RPMI7951 (cell line): ENCODE data around the gene EMP3. TPM values are rescaled to one million over a fixed set of nuclear protein-coding genes. Genes with fewer than 3 reads are reported as not detected.
"Not testable (repeated sequence)": the region's sequence is repeated elsewhere in the genome, so short reads cannot be mapped to it uniquely, and the experiment has no call there.

Source experiments
- DNase-seq: peaks from one replicate; pipeline ENCODE4 v3.0.0-alpha.2; 2012; ENCODE audit warnings: low read depth
- total RNA-seq: library from RNA; depleted of rRNA; stranded (reverse); fragments of >200 nt; shearing (Covaris generic); gene quantifications from 2 replicates; pipeline ENCODE4 v1.2.3, GENCODE V29; 2014; rRNA removed

The EMP3 gene, protein sequence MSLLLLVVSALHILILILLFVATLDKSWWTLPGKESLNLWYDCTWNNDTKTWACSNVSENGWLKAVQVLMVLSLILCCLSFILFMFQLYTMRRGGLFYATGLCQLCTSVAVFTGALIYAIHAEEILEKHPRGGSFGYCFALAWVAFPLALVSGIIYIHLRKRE
- total RNA-seq, result 246 and 286 TPM in 2 replicates

DNA sequence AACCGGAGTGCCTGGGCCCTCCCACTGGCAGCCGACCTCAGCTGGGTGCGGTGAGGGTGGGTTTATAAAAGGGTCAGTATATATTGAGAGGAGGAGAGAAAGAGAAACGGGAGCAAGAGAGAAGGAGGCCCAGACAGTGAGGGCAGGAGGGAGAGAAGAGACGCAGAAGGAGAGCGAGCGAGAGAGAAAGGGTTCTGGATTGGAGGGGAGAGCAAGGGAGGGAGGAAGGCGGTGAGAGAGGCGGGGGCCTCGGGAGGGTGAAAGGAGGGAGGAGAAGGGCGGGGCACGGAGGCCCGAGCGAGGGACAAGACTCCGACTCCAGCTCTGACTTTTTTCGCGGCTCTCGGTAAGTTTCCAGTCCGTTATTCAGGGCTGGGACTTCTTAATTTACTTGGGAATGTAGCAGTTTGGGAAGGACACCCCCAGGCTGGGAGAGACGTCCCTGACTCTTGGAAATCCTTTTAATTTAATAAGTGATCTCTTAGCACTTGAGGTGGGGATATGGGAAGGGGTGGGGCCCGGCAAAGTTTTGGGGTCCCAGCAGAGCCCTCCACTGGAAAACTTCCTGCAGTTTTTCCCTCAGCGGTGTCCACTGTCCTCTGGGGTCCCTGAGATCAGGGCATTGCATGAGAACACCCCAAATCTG lies at the start of gene EMP3:
TSS of gene EMP3 (plus strand) at position 288 of the 646 bp plus-strand sequence. CDS start 1,293 bp downstream, outside the sequence.
- DNase-seq, result peak; percentile 96

DNA sequence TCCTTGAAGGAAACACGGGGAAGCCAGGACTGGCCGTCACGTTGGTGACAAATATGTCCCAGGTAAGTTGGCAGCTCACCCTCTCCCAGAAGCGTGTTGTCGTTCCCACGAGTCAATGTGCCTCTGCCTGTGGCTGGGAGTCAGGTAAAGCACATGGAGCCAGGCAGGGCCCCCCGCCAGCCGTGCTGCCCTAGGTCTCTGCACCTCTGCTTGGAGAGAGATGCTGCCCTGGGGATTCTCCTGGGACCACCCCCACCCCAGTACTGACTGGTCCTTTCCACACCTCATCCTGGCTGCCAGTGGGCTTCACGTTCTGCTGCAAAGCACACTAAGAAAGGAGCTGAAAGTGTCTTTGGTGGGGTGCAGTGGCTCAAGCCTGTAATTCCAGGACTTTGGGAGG lies 45.6 kb upstream of the EMP3 start:
- DNase-seq, result no peak

- no peak for DNase-seq
These were observed 41.4 kb upstream of the EMP3 start for GRCh38 chr19:48283908-48284307.

- DNase-seq, result no peak
These were observed 40.5 kb upstream of the EMP3 start for GRCh38 chr19:48284896-48285295.

DNA sequence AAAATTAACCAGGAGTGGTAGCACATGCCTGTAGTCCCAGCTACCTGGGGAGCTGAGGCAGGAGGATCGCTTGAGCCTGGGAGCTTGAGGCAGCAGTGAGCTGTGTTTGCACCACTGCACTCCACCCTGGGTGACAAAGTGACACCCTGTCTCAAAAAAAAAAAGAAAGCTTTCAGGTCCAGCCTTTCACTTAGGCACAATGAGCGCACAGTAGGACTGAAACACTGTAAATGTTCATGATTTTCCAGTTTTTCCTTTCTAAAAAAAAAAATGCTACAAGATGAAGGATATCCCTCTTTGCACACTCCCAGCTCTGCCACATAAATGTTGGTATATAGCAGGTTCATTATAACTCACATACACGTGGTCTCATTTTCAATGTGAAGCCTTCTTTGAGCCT lies 37.6 kb upstream of the EMP3 start:
- no peak for DNase-seq

DNA sequence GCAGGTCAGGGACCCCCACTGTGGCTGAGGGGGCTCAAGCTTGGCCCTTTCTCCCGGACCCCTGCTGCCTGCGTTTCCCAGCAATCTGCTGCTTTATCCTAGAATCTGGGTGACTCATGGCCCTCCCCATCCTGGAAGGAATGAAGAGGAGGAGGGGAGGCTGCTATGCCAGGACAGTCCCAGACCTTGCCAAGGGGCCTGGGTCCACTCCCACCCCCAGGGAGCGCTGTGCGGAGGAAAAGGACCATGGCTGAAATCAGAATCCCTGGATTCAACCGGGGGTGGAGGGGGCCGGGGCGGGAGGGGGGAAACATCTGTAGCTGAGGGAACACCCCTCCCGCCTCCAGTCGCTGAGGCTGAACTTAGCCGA lies 35.0 kb upstream of the EMP3 start:
- DNase-seq, result peak; percentile 33

GRCh38 chr19:48290771-48291488 lies 34.4 kb upstream of the EMP3 start:
- peak; percentile 70 for DNase-seq

DNA sequence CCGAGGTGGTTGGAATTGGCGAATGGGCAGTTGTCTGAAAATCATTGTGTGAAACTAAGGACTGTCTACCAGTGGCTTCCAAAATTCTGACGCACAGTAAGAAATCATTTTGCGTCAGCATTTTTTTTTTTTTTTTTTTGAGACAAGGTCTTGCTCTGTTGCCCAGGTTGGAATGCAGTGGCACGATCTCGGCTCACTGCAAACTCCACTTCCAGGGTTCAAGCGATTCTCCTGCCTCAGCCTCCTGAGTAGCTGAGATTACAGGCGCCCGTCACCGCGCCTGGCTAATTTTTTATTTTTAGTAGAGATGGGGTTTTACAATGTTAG lies 33.9 kb upstream of the EMP3 start:
- not testable (repeated sequence) for DNase-seq

GRCh38 chr19:48292798-48293197 lies 32.6 kb upstream of the EMP3 start:
- DNase-seq, result peak; percentile 82

DNA sequence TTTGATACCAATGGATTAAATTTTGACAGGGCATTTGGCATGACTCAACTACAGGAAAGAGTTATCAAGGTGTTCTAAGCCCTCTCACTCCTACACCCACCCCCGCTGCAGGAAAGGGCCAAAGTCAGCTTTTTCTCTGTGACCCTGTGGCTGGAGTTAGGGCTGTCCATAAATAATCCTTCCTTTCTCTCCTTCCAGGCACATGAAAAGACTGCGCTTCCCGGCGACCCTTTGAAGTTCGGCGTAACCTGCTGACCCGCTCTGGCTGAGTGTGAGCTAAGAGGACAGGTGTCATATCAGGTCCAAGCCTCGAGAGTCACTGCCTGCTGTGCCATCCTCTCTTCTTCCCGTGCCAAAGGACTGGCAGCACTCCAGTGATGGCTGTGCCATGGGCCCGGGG lies 29.9 kb upstream of the EMP3 start:
- DNase-seq, result no peak

DNA sequence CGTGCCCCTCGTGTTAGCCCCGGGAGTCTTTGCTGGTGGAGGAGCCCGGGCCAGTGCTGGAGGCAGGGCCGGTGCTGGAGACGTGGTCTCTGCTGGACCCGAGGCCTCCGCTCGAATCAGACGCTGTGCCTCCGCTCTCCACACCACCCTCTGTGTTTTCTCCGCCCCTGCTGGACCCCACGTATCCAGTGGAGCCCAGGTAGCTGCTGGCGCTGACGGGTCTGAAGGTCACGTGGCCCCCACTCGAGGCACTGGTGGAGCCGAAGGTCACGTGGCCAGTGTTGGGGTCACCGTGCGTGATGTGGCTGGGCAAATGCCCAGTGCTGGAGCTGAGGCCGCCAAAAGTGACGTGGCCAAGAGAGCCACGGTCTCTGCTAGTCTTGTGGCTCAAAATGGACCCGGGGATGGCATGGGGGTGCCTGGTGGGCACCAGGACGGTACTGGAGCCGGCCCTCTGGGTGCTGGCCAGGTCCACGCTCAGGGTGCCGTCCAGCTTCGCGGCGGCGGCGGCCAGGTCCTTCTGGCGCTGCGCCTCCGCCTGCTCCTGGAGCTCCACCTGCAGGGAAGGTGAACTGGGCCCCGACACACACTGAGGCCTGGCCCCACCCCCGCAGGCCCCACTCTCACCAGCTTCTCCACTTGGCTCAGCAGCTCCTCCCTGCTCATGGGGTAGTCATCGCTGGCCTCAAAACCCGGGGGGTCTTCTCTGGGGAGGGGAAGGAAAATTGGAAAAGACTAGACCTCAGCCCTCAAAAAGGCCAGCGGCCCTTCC lies 28.2 kb upstream of the EMP3 start:
- no peak for DNase-seq

DNA sequence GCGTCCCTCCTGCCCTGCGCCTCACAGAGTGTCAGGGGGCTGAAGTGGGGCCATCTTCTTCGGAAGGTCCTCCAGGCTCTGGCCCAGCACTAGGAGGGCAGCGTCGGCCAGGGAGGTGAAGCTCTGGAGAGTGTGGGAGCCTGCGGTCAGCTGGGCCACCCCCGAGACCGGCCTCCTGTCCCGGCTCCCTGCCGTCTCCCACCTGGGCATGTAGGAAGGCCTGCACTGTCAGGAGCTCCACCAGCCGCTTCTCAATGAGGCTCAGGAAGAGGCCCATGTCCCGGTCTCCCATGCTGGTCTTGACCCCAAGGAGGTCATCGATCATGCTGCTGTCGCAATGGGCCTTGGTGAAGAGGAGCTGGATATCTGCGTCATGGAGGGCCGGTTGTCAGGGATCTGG lies 27.4 kb upstream of the EMP3 start:
- DNase-seq, result no peak

DNA sequence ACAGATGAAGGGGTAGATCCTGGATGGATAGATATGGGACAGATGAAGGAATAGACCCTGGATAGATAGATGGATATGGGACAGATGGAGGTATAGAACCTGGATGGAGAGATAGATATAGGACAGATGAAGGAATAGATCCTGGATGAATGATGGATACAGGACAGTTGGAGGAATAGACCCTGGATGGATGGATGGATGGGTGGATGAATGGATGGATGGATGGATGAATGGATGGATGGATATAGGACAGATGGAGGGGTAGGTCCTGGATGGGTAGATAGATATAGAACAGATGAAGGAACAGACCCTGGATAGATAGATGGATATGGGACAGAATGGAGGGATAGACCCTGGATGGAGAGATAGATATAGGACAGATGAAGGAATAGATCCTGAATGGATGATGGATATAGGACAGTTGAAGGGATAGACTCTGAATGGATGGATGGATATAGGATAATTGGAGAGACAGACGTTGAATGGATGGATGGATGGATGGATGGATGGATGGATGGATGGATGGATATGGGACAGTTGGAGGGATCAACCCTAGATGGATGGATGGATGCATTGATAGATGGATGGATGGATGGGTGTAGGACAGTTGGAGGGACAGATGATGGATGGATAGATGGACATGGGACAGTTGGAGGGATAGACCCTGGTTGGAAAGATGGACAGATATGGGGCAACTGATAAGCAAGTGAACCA lies 23.3 kb upstream of the EMP3 start:
- no peak for DNase-seq

DNA sequence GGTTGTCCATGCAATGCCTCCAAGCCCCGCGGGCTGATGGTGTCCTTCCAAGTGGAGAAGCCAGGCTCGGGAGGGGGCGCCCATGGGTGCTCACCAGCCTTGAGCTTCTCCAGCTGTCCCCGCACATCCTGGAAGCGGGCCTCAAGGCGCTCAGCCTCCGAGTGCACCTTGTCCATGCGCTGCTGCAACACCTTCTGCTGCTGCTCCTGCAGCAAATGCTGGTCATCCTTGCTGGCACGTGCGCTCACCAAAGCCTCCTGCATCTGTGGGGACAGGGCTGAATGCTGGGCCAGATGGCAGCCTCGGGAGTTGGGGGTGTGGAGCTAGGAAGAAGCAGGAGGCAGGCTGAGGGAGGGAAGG lies 22.8 kb upstream of the EMP3 start:
- no peak for DNase-seq

DNA sequence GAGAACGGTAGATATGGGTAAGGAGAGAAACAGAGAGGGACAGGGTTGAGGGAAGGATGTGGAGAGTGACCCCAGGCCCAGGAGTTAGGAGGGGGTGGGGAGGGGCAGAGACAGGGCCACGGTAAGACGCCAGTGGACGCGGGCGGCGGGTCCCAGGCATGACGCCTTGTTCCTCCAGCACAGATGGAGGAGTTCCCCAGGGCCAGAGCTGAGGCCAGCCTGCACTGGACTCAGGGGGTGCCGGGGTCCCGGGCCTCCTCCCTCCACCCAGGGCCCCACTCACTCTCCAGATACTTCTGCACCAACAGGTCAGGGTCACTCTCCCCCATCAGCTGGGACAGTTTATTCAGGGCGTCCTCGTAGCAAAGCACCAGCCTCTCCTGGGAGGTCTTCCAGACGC lies 22.0 kb upstream of the EMP3 start:
- no peak for DNase-seq

DNA sequence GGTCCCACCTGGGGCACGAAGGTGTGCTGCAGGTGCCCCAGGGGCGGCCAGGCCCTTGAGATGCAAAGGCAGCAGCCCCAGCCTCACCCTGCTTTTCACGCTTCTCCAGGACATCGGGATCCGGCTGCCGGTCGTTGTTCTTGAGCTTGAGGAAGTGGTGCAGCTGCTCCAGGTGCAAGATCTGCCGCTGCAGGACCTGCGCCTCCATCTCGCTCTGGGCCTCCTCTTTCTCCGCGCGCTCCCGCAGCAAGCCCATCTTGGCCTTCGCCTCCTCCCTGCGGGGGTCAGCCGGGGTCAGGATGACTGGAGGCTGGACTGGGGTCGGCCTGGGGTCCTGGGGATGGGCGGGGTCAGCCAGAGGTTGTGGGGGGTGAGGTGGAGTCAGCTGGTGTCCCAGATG lies 21.5 kb upstream of the EMP3 start:
- DNase-seq, result no peak

DNA sequence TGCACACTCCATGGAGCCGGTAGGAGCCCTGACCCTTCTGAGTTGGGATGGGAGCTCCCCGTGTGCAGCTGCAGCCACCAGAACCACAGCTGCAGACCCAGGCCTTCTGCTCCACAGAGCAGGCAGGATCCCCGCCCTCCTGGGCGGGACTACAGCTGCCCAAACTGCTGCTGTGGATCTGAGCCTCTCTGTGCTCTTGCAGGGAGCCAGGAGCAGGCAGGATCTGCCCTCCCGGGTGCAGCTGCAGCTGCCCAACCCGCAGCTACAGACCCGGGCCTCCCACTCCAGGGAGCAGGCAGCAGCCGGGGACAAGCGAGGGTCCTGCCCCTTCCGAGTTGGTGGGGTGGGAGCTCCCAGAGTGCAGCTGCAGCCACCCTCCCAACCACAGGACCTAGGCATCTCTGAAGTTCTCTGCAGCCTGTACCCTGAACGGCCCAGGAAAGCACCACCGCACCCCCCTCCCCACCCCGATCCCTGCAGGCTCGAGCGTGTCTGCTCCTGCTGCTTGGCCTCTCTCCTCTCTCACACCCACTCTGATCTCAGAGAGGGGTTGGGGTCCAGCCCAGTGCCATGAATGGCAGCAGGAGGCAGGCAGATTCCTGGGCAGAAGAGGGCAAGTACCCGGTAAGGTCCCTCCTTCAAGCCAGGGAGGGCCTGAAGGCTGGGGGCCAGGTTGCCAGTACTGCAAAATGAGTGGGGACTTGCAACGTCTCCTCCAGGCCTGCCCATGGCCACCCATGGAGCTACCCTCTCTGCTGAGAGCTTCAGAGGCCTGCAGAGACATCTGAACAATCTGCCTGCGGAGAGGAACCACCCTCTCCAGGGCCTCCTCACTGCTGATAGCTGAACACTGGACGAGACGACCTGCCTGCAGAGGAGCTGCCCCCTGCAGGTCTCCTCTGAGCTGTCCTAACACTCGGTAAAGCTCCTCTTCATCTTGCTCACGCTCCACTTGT lies 16.4 kb upstream of the EMP3 start:
- no peak for DNase-seq

DNA sequence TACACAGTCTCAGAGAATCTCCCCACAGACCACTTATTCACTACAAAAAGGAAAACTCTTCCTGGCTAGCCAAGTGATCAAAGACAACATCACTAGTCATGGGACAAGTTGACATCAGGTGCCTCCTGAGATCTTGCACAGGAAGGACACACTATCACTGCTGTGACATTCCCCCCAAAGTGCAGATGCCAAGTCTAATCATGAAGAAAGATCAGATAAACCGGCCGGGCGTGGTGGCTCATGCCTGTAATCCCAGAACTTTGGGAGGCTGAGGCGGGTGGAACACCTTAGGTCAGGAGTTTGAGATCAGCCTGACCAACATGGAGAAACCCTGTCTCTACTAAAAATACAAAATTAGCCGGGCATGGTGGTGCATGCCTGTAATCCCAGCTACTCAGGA lies 15.6 kb upstream of the EMP3 start:
- DNase-seq, result not testable (repeated sequence)

DNA sequence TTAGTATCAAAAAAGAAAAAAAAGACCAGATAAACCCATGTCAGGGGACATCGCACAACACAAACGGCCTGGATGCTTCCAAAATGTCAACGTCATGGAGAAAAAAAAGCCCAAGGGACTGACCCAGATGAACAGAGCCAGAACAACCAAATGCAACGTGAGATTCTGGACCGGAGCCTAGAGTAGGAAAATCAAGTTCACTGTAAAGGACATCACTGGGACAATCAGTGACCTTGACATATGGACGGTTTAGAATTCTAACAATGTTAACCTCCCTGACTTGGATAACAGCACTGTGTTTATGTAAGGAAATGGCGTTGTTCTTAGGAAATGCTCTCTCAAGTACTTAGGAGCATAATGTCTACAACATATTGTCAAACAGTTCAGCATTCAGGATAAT lies 15.1 kb upstream of the EMP3 start:
- DNase-seq, result no peak

DNA sequence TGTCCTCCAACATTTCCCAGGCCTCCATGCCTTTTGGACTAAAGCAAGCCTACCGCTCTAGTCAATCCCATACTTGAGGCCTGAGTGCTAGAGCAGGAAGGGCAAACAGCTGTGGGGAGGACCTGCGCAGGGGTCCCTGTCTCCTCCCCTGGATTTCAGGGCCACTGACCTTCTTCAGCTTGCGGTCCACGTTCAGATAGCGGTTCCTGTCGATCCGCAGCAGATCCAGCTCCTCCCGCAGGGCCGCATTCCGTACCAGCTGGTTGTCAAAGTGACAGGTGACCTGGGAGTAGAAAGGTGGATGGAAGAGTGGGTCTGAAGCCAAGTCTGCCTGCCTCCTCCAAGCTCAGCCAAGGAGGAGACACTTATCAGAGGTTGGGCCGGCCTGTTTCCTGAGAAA lies 14.0 kb upstream of the EMP3 start:
- no peak for DNase-seq

- DNase-seq, result no peak
These were observed 9.6 kb upstream of the EMP3 start for GRCh38 chr19:48315712-48316111.
